Measurements from ENCODE around the gene TUBGCP6.

The TUBGCP6 gene

GRCh38 chr22:50189849-50190181 lies 55.0 kb downstream of the TUBGCP6 start:
- H3K36me3 ChIP-seq (ENCODE audit: control insufficient read depth, low read length), result peaks cover 68% of the 10 kb centered on the region
- peaks cover 81% of the 10 kb centered on the region for H3K4me1 ChIP-seq (ENCODE audit: control insufficient read depth, low read length)
- H3K4me2 ChIP-seq (ENCODE audit: low read length), result peak overlapping the region; percentile 99
- H3K27ac ChIP-seq (ENCODE audit: low read depth, low read length), result peak overlapping the region; percentile 100
- H3K9me3 ChIP-seq (ENCODE audit: control insufficient read depth, insufficient read depth, low read length), result no peaks in the 10 kb centered on the region
- H3K4me3 ChIP-seq (ENCODE audit: low read length), result peak overlapping the region; percentile 87
- TF ChIP-seq EZH2phosphoT487 (IDR thresholded peaks at IDR 0.05; ENCODE audit: borderline replicate concordance, low read length), result no peak
- TF ChIP-seq CTCF (IDR thresholded peaks at IDR 0.05; ENCODE audit: low read depth, low read length, poor library complexity, severe bottlenecking), result no peak
- no peaks in the 10 kb centered on the region for H3K9me2 ChIP-seq (replicated peaks; ENCODE audit: control insufficient read depth, low read length)
- peaks cover 45% of the 10 kb centered on the region for H3F3A ChIP-seq (ENCODE audit: control insufficient read depth, insufficient read depth)
- H3K79me2 ChIP-seq (ENCODE audit: control insufficient read depth, low read length), result peaks cover 68% of the 10 kb centered on the region
- H4K20me1 ChIP-seq (ENCODE audit: control insufficient read depth, insufficient read depth, low read depth, low read length), result no peaks in the 10 kb centered on the region
- no peaks in the 10 kb centered on the region for H3K27me3 ChIP-seq (ENCODE audit: control insufficient read depth, low read length)

GRCh38 chr22:50189184-50189848 lies 55.5 kb downstream of the TUBGCP6 start:
- peaks cover 63% of the 10 kb centered on the region for H3K36me3 ChIP-seq (ENCODE audit: control insufficient read depth, low read length)
- H3K79me2 ChIP-seq (ENCODE audit: control insufficient read depth, low read length), result peaks cover 63% of the 10 kb centered on the region

GRCh38 chr22:50188356-50188755 lies 56.5 kb downstream of the TUBGCP6 start:
- Histone ChIP-seq H3F3A (ENCODE audit: control insufficient read depth, insufficient read depth) (peaks cover 45% of the 10 kb centered on the region), H4K20me1 (ENCODE audit: control insufficient read depth, insufficient read depth, low read depth, low read length) (no peaks in the 10 kb centered on the region), H3K79me2 (ENCODE audit: control insufficient read depth, low read length) (peaks cover 53% of the 10 kb centered on the region), H3K36me3 (ENCODE audit: control insufficient read depth, low read length) (peaks cover 53% of the 10 kb centered on the region), H3K4me2 (ENCODE audit: low read length) (peak overlapping the region; percentile 99), H3K9me3 (ENCODE audit: control insufficient read depth, insufficient read depth, low read length) (no peaks in the 10 kb centered on the region), H3K4me1 (ENCODE audit: control insufficient read depth, low read length) (peaks cover 77% of the 10 kb centered on the region), H3K27ac (ENCODE audit: low read depth, low read length) (peak overlapping the region; percentile 100), H3K9me2 (replicated peaks; ENCODE audit: control insufficient read depth, low read length) (no peaks in the 10 kb centered on the region), H3K27me3 (ENCODE audit: control insufficient read depth, low read length) (no peaks in the 10 kb centered on the region), H3K4me3 (ENCODE audit: low read length) (peak overlapping the region; percentile 87)
- TF ChIP-seq CTCF (IDR thresholded peaks at IDR 0.05; ENCODE audit: low read depth, low read length, poor library complexity, severe bottlenecking), result no peak

More at GRCh38 chr22:50189184-50189848, 55.5 kb downstream of the TUBGCP6 start:
- TF ChIP-seq EZH2phosphoT487 (IDR thresholded peaks at IDR 0.05; ENCODE audit: borderline replicate concordance, low read length) (no peak), CTCF (IDR thresholded peaks at IDR 0.05; ENCODE audit: low read depth, low read length, poor library complexity, severe bottlenecking) (no peak)
- Histone ChIP-seq H3K4me3 (ENCODE audit: low read length) (peak overlapping the region; percentile 87), H3K27me3 (ENCODE audit: control insufficient read depth, low read length) (no peaks in the 10 kb centered on the region), H3F3A (ENCODE audit: control insufficient read depth, insufficient read depth) (peaks cover 45% of the 10 kb centered on the region), H3K27ac (ENCODE audit: low read depth, low read length) (peak overlapping the region; percentile 100), H3K9me2 (replicated peaks; ENCODE audit: control insufficient read depth, low read length) (no peaks in the 10 kb centered on the region), H3K9me3 (ENCODE audit: control insufficient read depth, insufficient read depth, low read length) (no peaks in the 10 kb centered on the region), H3K4me2 (ENCODE audit: low read length) (peak overlapping the region; percentile 99), H3K4me1 (ENCODE audit: control insufficient read depth, low read length) (peaks cover 81% of the 10 kb centered on the region), H4K20me1 (ENCODE audit: control insufficient read depth, insufficient read depth, low read depth, low read length) (no peaks in the 10 kb centered on the region)
